ENCODE data around the gene GMPR2. TPM values are rescaled to one million over a fixed set of nuclear protein-coding genes. Genes with fewer than 3 reads are reported as not detected.

The GMPR2 gene
- total and polyA plus RNA-seq, 2 of the 13 experiments (the other 11 are each of a cell fraction or from before 2014, with no cell fraction given) = 210 to 273 TPM

DNA sequence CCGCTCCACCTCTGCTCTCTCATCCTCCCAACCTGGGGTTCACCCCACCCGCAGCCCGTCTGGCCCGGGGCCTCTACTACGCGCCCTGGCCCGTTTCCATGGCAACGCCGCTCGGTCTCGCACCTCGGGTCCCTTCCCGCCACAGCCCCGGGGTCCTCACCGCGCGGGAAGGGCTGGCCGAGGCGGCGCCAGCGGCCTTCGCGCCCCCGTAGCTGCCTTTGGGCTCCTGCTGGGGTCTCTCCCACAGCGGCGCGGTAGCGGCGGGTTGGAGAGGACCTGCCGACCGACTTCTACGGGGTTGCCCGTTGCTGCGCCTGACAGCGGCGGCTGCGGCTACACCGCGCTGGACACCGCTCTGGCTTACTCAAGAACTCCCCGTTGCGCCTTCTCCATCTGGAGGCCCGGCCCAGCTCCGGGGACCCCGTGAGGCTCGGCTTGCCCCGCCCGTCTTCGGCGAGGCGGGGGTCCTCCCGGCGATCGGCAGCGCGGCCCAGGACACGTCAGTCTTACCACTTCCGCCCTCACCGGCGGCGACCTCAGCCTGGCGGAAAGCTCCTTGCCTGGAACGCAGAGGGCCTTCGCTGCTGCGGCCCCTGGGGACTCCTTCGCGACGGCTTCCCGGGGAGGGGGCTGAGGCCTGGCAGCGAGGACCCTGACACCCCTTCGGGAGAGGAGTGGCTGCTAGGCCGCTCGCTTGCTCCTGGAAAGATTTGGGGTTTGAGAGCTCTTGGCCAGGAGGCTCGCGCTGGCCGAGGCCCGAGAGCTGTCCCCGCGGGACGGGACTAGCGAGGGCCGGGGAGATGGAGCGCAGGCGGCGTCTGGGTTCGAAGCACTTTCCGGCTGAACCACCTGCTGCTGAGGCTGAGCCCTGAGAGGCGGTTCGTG, 37.3 kb upstream of the GMPR2 start, which contains the start of gene TM9SF1 (continued):
- TF ChIP-seq, protein P1, sequence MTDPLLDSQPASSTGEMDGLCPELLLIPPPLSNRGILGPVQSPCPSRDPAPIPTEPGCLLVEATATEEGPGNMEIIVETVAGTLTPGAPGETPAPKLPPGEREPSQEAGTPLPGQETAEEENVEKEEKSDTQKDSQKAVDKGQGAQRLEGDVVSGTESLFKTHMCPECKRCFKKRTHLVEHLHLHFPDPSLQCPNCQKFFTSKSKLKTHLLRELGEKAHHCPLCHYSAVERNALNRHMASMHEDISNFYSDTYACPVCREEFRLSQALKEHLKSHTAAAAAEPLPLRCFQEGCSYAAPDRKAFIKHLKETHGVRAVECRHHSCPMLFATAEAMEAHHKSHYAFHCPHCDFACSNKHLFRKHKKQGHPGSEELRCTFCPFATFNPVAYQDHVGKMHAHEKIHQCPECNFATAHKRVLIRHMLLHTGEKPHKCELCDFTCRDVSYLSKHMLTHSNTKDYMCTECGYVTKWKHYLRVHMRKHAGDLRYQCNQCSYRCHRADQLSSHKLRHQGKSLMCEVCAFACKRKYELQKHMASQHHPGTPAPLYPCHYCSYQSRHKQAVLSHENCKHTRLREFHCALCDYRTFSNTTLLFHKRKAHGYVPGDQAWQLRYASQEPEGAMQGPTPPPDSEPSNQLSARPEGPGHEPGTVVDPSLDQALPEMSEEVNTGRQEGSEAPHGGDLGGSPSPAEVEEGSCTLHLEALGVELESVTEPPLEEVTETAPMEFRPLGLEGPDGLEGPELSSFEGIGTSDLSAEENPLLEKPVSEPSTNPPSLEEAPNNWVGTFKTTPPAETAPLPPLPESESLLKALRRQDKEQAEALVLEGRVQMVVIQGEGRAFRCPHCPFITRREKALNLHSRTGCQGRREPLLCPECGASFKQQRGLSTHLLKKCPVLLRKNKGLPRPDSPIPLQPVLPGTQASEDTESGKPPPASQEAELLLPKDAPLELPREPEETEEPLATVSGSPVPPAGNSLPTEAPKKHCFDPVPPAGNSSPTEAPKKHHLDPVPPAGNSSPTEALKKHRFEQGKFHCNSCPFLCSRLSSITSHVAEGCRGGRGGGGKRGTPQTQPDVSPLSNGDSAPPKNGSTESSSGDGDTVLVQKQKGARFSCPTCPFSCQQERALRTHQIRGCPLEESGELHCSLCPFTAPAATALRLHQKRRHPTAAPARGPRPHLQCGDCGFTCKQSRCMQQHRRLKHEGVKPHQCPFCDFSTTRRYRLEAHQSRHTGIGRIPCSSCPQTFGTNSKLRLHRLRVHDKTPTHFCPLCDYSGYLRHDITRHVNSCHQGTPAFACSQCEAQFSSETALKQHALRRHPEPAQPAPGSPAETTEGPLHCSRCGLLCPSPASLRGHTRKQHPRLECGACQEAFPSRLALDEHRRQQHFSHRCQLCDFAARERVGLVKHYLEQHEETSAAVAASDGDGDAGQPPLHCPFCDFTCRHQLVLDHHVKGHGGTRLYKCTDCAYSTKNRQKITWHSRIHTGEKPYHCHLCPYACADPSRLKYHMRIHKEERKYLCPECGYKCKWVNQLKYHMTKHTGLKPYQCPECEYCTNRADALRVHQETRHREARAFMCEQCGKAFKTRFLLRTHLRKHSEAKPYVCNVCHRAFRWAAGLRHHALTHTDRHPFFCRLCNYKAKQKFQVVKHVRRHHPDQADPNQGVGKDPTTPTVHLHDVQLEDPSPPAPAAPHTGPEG (CRISPR knock-in tag; IDR thresholded peaks at IDR 0.05) = peak; percentile 85
- TF ChIP-seq, protein P2, sequence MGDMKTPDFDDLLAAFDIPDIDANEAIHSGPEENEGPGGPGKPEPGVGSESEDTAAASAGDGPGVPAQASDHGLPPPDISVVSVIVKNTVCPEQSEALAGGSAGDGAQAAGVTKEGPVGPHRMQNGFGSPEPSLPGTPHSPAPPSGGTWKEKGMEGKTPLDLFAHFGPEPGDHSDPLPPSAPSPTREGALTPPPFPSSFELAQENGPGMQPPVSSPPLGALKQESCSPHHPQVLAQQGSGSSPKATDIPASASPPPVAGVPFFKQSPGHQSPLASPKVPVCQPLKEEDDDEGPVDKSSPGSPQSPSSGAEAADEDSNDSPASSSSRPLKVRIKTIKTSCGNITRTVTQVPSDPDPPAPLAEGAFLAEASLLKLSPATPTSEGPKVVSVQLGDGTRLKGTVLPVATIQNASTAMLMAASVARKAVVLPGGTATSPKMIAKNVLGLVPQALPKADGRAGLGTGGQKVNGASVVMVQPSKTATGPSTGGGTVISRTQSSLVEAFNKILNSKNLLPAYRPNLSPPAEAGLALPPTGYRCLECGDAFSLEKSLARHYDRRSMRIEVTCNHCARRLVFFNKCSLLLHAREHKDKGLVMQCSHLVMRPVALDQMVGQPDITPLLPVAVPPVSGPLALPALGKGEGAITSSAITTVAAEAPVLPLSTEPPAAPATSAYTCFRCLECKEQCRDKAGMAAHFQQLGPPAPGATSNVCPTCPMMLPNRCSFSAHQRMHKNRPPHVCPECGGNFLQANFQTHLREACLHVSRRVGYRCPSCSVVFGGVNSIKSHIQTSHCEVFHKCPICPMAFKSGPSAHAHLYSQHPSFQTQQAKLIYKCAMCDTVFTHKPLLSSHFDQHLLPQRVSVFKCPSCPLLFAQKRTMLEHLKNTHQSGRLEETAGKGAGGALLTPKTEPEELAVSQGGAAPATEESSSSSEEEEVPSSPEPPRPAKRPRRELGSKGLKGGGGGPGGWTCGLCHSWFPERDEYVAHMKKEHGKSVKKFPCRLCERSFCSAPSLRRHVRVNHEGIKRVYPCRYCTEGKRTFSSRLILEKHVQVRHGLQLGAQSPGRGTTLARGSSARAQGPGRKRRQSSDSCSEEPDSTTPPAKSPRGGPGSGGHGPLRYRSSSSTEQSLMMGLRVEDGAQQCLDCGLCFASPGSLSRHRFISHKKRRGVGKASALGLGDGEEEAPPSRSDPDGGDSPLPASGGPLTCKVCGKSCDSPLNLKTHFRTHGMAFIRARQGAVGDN (CRISPR knock-in tag; IDR thresholded peaks at IDR 0.05) = peak; percentile 99
- TF ChIP-seq BRCA1 (CRISPR knock-in tag; IDR thresholded peaks at IDR 0.05) (peak; percentile 98), ZNF282 (IDR thresholded peaks at IDR 0.05; ENCODE audit: partially characterized antibody) (no peak), ZNF607 (CRISPR knock-in tag; IDR thresholded peaks at IDR 0.05; ENCODE audit: borderline replicate concordance) (peak; percentile 98), ZNF549 (CRISPR knock-in tag; IDR thresholded peaks at IDR 0.05) (no peak)
- TF ChIP-seq, protein P3, sequence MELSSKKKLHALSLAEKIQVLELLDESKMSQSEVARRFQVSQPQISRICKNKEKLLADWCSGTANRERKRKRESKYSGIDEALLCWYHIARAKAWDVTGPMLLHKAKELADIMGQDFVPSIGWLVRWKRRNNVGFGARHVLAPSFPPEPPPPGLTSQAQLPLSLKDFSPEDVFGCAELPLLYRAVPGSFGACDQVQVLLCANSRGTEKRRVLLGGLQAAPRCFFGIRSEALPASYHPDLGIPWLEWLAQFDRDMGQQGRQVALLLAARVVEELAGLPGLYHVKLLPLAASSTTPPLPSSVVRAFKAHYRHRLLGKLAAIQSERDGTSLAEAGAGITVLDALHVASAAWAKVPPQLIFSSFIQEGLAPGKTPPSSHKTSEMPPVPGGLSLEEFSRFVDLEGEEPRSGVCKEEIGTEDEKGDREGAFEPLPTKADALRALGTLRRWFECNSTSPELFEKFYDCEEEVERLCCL (CRISPR knock-in tag; IDR thresholded peaks at IDR 0.05; ENCODE audit: borderline replicate concordance) = peak; percentile 98
- TF ChIP-seq, protein P4, sequence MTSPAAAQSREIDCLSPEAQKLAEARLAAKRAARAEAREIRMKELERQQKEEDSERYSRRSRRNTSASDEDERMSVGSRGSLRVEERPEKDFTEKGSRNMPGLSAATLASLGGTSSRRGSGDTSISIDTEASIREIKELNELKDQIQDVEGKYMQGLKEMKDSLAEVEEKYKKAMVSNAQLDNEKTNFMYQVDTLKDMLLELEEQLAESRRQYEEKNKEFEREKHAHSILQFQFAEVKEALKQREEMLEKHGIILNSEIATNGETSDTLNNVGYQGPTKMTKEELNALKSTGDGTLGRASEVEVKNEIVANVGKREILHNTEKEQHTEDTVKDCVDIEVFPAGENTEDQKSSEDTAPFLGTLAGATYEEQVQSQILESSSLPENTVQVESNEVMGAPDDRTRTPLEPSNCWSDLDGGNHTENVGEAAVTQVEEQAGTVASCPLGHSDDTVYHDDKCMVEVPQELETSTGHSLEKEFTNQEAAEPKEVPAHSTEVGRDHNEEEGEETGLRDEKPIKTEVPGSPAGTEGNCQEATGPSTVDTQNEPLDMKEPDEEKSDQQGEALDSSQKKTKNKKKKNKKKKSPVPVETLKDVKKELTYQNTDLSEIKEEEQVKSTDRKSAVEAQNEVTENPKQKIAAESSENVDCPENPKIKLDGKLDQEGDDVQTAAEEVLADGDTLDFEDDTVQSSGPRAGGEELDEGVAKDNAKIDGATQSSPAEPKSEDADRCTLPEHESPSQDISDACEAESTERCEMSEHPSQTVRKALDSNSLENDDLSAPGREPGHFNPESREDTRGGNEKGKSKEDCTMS (CRISPR knock-in tag; conservative IDR thresholded peaks at IDR 0.05) = 0 out of 2 replicates have a peak, but pooled peaks have one; percentile 34
